Measurements from ENCODE around the gene DSTN. TPM values are rescaled to one million over a fixed set of nuclear protein-coding genes. Genes with fewer than 3 reads are reported as not detected.

DSTN gene
- total and polyA plus RNA-seq, 9 of the 15 experiments (the other 6 are each of a cell fraction or from before 2014, with no cell fraction given), result 25.7 to 88.3 (median 61.0) TPM

GRCh38 chr20:17654649-17655285 lies 84.9 kb downstream of the DSTN start:
- Histone ChIP-seq H3K9ac (ENCODE audit: insufficient read depth in 1 of 2, low read depth in 2 of 2, low read length in 2 of 2) (no peak overlapping the region), H3K9me1 (ENCODE audit: control insufficient read depth, insufficient read depth, low read length) (peaks cover 5% of the 10 kb centered on the region), H3K27ac (ENCODE audit: extremely low read depth, low read depth, low read length) (no peak overlapping the region), H3K4me2 (ENCODE audit: insufficient read depth, low read length) (no peak overlapping the region), H3K27me3 (ENCODE audit: control insufficient read depth in 2 of 2, insufficient read depth in 2 of 2, low read length in 2 of 2) (no peaks in the 10 kb centered on the region), H3K4me1 (replicated peaks in 1 of 2; ENCODE audit: control insufficient read depth in 2 of 2, insufficient read depth in 2 of 2, low read length in 2 of 2) (no peaks in the 10 kb centered on the region; a peak in 2 of 5 replicates), H2AFZ (ENCODE audit: low read depth, low read length) (no peak overlapping the region), H3K9me3 (replicated peaks; ENCODE audit: control insufficient read depth, insufficient read depth, low read depth, low read length) (0 out of 2 replicates have a peak, but pooled peaks cover 2% of the 10 kb centered on the region), H3K36me3 (ENCODE audit: control insufficient read depth, insufficient read depth, low read length) (peaks cover 24% of the 10 kb centered on the region; the same call in 1 of the 3 replicates), H4K20me1 (replicated peaks; ENCODE audit: control insufficient read depth, insufficient read depth, low read length) (no peaks in the 10 kb centered on the region), H3K79me2 (ENCODE audit: control insufficient read depth, insufficient read depth, low read length) (no peaks in the 10 kb centered on the region), H3K4me3 (no peak overlapping the region)
- 22% methylated on average over 4 of the region's 7 CpGs for WGBS (ENCODE audit: insufficient coverage, low coverage, missing lambda C conversion rate)
- peak; percentile 63 for FAIRE-seq
- peak; percentile 67 for ATAC-seq
- ChIA-PET POLR2A (interaction anchor here (0.6 to 0.8 kb wide), 2 partner anchors 247 to 280 kb away, joined by 3 read pairs; no protein-coding TSS in a partner anchor), CTCF (ENCODE audit: low intra/inter-chr PET ratio) (interaction anchor here (0.7 to 1.1 kb wide), 3 partner anchors 19 to 342 kb away, joined by 3 to 7 read pairs (median 3); no protein-coding TSS in a partner anchor)
- DNase-seq (ENCODE audit: extremely low read depth in 1 of 4, low spot score in 3 of 4), result peak; percentile 15 to 44 (median 26)
- intact Hi-C loops (cut with micrococcal nuclease) (loop anchor here (5.0 kb wide), 1 partner anchor 343 kb away; no protein-coding TSS in a partner anchor), in situ Hi-C loops (cut with MboI) (no loop called here)
- BruUV-seq (replicated peaks), result no TSS peak
- no peak for TF ChIP-seq HMGN3 (IDR thresholded peaks at IDR 0.05; ENCODE audit: borderline replicate concordance, extremely low read depth, insufficient read length, low read depth, low read length)
- no peak for TF ChIP-seq CHCHD3 (CRISPR knock-in tag; IDR thresholded peaks at IDR 0.05)
- no peak for TF ChIP-seq CREB1 (IDR thresholded peaks at IDR 0.05)
- TF ChIP-seq CREB1 (CRISPR knock-in tag; IDR thresholded peaks at IDR 0.05), result no peak
- no peak for TF ChIP-seq ZNF57 (CRISPR knock-in tag; IDR thresholded peaks at IDR 0.05)
- TF ChIP-seq, protein P1, sequence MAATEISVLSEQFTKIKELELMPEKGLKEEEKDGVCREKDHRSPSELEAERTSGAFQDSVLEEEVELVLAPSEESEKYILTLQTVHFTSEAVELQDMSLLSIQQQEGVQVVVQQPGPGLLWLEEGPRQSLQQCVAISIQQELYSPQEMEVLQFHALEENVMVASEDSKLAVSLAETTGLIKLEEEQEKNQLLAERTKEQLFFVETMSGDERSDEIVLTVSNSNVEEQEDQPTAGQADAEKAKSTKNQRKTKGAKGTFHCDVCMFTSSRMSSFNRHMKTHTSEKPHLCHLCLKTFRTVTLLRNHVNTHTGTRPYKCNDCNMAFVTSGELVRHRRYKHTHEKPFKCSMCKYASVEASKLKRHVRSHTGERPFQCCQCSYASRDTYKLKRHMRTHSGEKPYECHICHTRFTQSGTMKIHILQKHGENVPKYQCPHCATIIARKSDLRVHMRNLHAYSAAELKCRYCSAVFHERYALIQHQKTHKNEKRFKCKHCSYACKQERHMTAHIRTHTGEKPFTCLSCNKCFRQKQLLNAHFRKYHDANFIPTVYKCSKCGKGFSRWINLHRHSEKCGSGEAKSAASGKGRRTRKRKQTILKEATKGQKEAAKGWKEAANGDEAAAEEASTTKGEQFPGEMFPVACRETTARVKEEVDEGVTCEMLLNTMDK (IDR thresholded peaks at IDR 0.05; ENCODE audit: borderline replicate concordance, insufficient read depth, low read depth, low read length, poor library complexity, severe bottlenecking), result peak; percentile 15
- peak; percentile 13; the same call in 1 of the 2 replicates for TF ChIP-seq REST (IDR thresholded peaks at IDR 0.05; ENCODE audit: borderline replicate concordance)
- TF ChIP-seq REST (CRISPR knock-in tag; IDR thresholded peaks at IDR 0.05; ENCODE audit: low read depth), result no peak
- TF ChIP-seq MXI1 (IDR thresholded peaks at IDR 0.05; ENCODE audit: low read depth, low read length), result no peak
